GM13976 (cell line): ENCODE results near the gene ITPRIPL2.

Source experiments
- DNase-seq: peaks from one replicate; pipeline ENCODE4 v3.0.0; 2012; ENCODE audit warnings: low spot score
- in situ Hi-C: fragments of 300-500 bp; cut with MboI; formaldehyde crosslinking; loops from one replicate; pipeline ENCODE4 v1.12.0; 2022; ENCODE audit warnings: low sequenced_read_pairs, mixed read lengths, inconsistent platforms; ENCODE audit not compliant: unreplicated experiment
- TF ChIP-seq, protein P1 (sequence below): IDR thresholded peaks from 2 replicates; pipeline ENCODE4 v1.5.1; 2012; ENCODE audit warnings: borderline replicate concordance, mild to moderate bottlenecking; ENCODE audit not compliant: insufficient read depth; ENCODE audit errors: extremely low read depth, missing control alignments, control extremely low read depth

The ITPRIPL2 gene

DNA sequence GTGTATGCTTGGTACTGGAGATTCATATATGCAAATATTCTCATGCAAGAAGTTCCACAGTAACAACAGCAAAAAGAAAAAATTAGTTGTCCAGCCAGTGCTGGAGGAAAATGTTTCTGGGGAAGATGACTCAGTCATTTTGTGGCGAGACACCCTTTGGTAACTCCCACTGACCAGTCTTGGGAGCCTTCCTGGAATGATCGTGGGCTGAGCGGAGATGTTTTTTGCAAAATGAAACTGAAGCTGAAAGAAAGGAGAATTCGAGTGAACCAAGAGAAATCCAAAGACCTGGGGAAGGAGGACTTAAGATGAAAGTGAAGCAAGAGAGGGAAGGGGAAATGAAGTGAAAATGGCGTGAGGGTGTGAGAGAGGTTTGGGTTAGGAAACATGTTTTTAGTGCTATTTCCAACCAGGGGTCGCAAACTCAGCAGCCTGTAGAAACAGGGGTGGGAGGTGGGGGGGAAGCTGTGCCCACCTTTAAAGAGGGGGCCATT lies 5.2 kb downstream of the ITPRIPL2 start:
- in situ Hi-C loops, result no loop called here
- TF ChIP-seq, protein P1, sequence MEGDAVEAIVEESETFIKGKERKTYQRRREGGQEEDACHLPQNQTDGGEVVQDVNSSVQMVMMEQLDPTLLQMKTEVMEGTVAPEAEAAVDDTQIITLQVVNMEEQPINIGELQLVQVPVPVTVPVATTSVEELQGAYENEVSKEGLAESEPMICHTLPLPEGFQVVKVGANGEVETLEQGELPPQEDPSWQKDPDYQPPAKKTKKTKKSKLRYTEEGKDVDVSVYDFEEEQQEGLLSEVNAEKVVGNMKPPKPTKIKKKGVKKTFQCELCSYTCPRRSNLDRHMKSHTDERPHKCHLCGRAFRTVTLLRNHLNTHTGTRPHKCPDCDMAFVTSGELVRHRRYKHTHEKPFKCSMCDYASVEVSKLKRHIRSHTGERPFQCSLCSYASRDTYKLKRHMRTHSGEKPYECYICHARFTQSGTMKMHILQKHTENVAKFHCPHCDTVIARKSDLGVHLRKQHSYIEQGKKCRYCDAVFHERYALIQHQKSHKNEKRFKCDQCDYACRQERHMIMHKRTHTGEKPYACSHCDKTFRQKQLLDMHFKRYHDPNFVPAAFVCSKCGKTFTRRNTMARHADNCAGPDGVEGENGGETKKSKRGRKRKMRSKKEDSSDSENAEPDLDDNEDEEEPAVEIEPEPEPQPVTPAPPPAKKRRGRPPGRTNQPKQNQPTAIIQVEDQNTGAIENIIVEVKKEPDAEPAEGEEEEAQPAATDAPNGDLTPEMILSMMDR, result no peak
- DNase-seq, result no peak

DNA sequence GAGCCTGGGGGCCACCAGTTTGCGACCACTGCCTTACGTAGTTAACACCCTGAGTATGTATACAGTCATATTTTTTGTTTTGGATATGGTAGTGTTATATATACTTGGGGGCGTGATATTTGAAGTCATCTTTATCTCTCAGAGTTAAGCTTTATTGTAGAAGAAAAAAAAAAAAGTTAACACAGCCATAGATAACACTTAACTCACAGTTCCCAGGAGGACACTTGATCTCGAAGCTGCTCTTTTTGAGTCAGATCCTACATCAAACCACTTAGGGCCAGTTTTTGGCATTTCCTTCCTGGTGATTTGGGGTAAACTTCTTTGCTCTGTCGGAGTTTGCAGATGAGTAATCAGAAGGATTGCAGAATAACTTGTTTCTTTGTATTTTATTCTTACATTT lies 5.8 kb downstream of the ITPRIPL2 start:
- no peak for DNase-seq
- TF ChIP-seq, protein P1, result no peak
- in situ Hi-C loops, result no loop called here

DNA sequence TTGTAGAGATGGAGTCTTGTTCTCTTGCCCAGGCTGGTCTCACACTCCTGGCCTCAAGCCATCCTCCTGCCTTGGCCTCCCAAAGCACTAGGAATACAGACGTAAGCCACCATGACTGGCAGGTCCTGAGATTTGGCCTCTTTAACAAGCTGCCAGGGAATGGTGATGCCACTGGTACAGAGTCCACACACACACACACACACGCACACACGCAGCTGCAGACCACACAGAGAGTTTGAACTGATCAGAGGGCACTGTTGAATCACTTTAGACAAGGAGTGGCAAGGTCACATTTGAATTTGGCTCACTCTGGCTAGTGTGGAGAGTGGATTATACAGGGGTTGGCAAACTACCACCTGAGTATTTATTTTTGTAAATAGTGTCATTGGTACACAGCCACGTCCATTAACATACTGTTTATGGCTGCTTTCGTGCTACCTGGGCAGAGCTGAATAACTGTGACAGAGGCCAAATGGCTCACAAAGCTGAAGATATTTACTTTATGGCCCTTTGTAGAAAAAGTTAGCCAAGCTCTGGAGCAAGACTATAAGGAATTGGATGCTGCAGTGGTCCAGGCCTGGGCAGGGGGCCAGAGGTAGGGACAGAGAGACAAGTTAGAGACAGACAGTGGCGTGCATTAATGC lies 9.9 kb downstream of the ITPRIPL2 start:
- in situ Hi-C loops, result no loop called here
- no peak for DNase-seq
- TF ChIP-seq, protein P1, result no peak

DNA sequence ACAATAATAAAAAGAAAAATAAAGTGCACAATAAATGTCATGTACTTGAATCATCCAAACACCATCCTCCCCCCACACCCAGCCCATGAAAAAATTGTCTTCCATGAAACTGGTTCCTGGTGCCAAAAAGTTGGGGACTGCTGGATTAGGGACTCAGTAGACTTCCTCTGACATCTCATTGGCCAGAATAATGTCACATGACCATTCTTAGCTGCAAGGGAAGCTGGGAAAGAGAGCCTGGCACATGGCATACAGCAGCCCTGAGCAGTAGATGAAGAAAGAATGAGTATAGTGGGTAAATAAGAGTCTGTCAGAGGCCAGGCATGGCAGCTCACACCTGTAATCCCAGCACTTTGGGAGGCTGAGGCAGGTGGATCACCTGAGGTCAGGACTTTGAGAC lies 12.5 kb downstream of the ITPRIPL2 start:
- no peak for DNase-seq
- in situ Hi-C loops, result no loop called here
- TF ChIP-seq, protein P1, result no peak

DNA sequence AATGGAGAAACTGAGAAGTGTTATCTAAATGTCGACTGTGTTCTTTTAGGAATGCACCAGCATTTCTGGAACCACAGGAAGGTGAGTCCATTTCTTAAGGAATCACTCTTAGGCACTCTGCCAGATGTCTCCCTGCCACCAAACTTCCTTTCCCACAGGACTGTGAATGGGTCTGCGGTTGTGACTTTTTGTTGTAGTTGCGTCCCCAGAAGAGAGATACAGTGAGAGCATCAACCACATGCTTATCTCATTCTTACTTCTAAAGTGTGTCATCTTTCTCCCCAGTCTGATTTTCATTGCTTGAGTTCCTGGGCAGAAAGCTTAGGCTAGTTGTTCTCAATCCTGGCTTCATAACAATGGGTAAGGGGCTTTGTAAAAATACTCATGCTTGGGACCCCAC lies 13.4 kb downstream of the ITPRIPL2 start:
- in situ Hi-C loops, result no loop called here
- no peak for DNase-seq
- TF ChIP-seq, protein P1, result no peak

DNA sequence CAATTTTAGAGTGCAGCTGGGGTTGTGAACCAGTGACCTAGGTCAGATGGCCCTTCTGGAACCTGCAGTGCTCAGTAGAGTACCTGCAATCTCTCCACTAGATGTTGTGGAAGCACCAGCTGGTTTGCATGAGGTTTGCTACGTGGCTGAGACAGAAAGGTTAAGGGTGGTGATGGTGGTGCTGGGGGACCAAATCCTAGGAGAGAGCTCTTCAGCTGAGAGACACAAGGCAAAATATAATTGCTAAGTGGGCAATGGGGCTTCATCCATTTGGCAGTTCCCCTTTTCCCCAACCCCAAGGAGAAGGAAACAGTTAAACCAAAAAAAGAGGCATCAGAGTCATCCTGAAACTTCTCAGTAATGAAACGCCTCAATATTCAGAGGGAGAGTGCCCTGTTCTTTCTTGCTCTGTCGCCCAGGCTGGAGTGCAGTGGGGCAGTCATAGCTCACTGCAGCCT lies 13.9 kb downstream of the ITPRIPL2 start:
- in situ Hi-C loops, result no loop called here
- TF ChIP-seq, protein P1, result no peak
- no peak for DNase-seq
